Stimulated activated CD4-positive, alpha-beta T cell treated with anti-CD3 and anti-CD28 coated beads, Interleukin-1b, Interleukin-23, amount 100 ng/mL, for 4 hours (primary cell): ENCODE data around the gene SLC25A34.

Experiments used
- DNase-seq, 2 donors: peaks; one replicate each; pipeline ENCODE4 v3.0.0-alpha.2; 2020; ENCODE audit warnings: low read depth in 2 of 2

SLC25A34 gene

GRCh38 chr1:15775706-15776105 is 39.6 kb downstream of the SLC25A34 start:
- no peak for DNase-seq

GRCh38 chr1:15777909-15778707 is 42.0 kb downstream of the SLC25A34 start:
- no peak for DNase-seq

- no peak for DNase-seq
These were observed 49.6 kb downstream of the SLC25A34 start for GRCh38 chr1:15785683-15786082.

DNA sequence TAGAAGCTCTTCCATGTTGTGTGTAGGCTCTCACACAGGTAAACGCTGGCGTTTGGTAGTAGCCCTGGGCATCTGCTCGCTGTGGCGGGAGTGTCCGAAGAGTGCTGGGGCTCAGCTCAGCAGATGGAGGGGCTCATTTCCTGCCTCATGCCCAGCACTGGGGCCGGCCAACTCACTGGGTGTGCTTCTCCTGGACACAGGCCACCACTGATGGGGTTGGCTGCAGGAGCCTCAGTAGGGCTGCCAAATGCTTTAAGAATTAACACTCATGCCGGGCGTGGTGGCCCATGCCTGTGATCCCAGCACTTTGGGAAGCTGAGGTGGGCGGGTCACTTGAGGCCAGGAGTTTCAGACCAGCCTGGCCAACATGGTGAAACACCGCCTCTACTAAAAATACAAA is 50.5 kb downstream of the SLC25A34 start:
- DNase-seq, result no peak

GRCh38 chr1:15788624-15789301 is 52.7 kb downstream of the SLC25A34 start:
- DNase-seq, result no peak
